IMR-90 (cell line): ENCODE results near the gene UGT1A7. TPM values are rescaled to one million over a fixed set of nuclear protein-coding genes. Genes with fewer than 3 reads are reported as not detected.

Source experiments
- ATAC-seq: fragments of 200-7000 bp; cut with Tn5 transposase; 2 replicates; pipeline ENCODE4 v1.9.1; 2020; ENCODE audit warnings: low read depth, mild to moderate bottlenecking, moderate library complexity
- Bru-seq: library from RNA; stranded (reverse); fragments of 400-500 nt; gene quantifications from one replicate; lab custom pipeline; 2021; lab: Mats Ljungman, UMichigan
- BruChase-seq, 2 experiments: library from RNA; stranded (reverse); fragments of 400-500 nt; gene quantifications; one replicate each; lab custom pipeline; 2021; lab: Mats Ljungman, UMichigan
- BruUV-seq: library from RNA; stranded (reverse); fragments of 400-500 nt; replicated peaks from 2 replicates; lab custom pipeline; 2021; lab: Mats Ljungman, UMichigan
- CTCF ChIA-PET: fragments of 300-600 bp; formaldehyde crosslinking; extraction: SDS; loops from one replicate; lab custom pipeline; 2021; ENCODE audit warnings: antibody characterized with exemption; lab: Yijun Ruan, JAX
- POLR2A ChIA-PET: fragments of 300-600 bp; sonication (Branson Sonifier 250); formaldehyde crosslinking; loops from one replicate; lab custom pipeline; 2022; ENCODE audit warnings: antibody characterized with exemption; ENCODE audit not compliant: unreplicated experiment; lab: Charles Lee
- DNase-seq: peaks from one replicate; pipeline ENCODE4 v3.0.0; 2013
- H2AFZ ChIP-seq: replicated peaks from 2 replicates; pipeline ENCODE3; 2013; ENCODE audit warnings: low read length, mild to moderate bottlenecking; ENCODE audit not compliant: poor library complexity
- H2AK5ac ChIP-seq: 2 replicates; pipeline ENCODE4 v1.6.1; 2013; ENCODE audit warnings: low read depth, low read length, inconsistent platforms
- H2AK9ac ChIP-seq: replicated peaks from 2 replicates; pipeline ENCODE3; 2013; ENCODE audit warnings: mild to moderate bottlenecking, low read depth, low read length, moderate library complexity; ENCODE audit not compliant: poor library complexity
- H2BK120ac ChIP-seq: 2 replicates; pipeline ENCODE4 v1.6.1; 2013; ENCODE audit warnings: low read depth, low read length, inconsistent platforms
- H2BK15ac ChIP-seq: 3 replicates; pipeline ENCODE4 v1.6.1; 2013; ENCODE audit warnings: low read depth, low read length, inconsistent platforms
- H2BK20ac ChIP-seq: 2 replicates; pipeline ENCODE4 v1.6.1; 2013; ENCODE audit warnings: low read depth, mild to moderate bottlenecking, inconsistent platforms, low read length, moderate library complexity
- H2BK5ac ChIP-seq: 2 replicates; pipeline ENCODE4 v1.6.1; 2013; ENCODE audit warnings: mild to moderate bottlenecking, low read depth, low read length, inconsistent platforms; ENCODE audit not compliant: poor library complexity, severe bottlenecking
- H3K14ac ChIP-seq: replicated peaks from 2 replicates; pipeline ENCODE4 v1.6.1; 2013; ENCODE audit warnings: low read depth, low read length, inconsistent platforms
- H3K18ac ChIP-seq: 2 replicates; pipeline ENCODE4 v1.6.1; 2013; ENCODE audit warnings: low read depth, low read length, control low read depth
- H3K23ac ChIP-seq: 2 replicates; pipeline ENCODE4 v1.6.1; 2013; ENCODE audit warnings: low read depth, low read length, inconsistent platforms
- H3K27ac ChIP-seq: 2 replicates; pipeline ENCODE4 v1.5.1; 2013; ENCODE audit warnings: mild to moderate bottlenecking, control low read depth, low read length; ENCODE audit not compliant: insufficient read depth
- H3K27me3 ChIP-seq: 2 replicates; pipeline ENCODE4 v1.6.1; 2013; ENCODE audit warnings: low read length; ENCODE audit not compliant: control insufficient read depth, insufficient read depth
- H3K36me3 ChIP-seq: 2 replicates; pipeline ENCODE4 v1.6.1; 2013; ENCODE audit warnings: low read length, mixed read lengths; ENCODE audit not compliant: control insufficient read depth, insufficient read depth
- H3K4ac ChIP-seq: 2 replicates; pipeline ENCODE4 v1.6.1; 2013; ENCODE audit warnings: low read depth, low read length, inconsistent platforms
- H3K4me1 ChIP-seq: 2 replicates; pipeline ENCODE4 v1.6.1; 2013; ENCODE audit warnings: low read length, mixed read lengths; ENCODE audit not compliant: control insufficient read depth, insufficient read depth
- H3K4me2 ChIP-seq: 2 replicates; pipeline ENCODE4 v1.6.1; 2013; ENCODE audit warnings: low read depth, mild to moderate bottlenecking, control low read depth, low read length, moderate library complexity
- H3K4me3 ChIP-seq: 2 replicates; pipeline ENCODE4 v1.5.1; 2013; ENCODE audit warnings: low read depth, mild to moderate bottlenecking, control low read depth, low read length, moderate library complexity; ENCODE audit not compliant: insufficient read depth
- H3K56ac ChIP-seq: 2 replicates; pipeline ENCODE4 v1.6.1; 2013; ENCODE audit warnings: low read length, inconsistent platforms; ENCODE audit not compliant: insufficient read depth; ENCODE audit errors: extremely low read depth
- H3K79me1 ChIP-seq, 2 experiments: 2 replicates each; pipeline ENCODE4 v1.6.1; 2013; ENCODE audit warnings: low read length in 2 of 2, inconsistent platforms in 1 of 2, low read depth in 1 of 2
- H3K9ac ChIP-seq: 2 replicates; pipeline ENCODE4 v1.6.1; 2013; ENCODE audit warnings: low read depth, low read length, control low read depth
- H3K9me1 ChIP-seq: 2 replicates; pipeline ENCODE4 v1.6.1; 2013; ENCODE audit warnings: low read length, inconsistent platforms; ENCODE audit not compliant: insufficient read depth
- H3K9me3 ChIP-seq: 2 replicates; pipeline ENCODE4 v1.6.1; 2013; ENCODE audit warnings: low read length; ENCODE audit not compliant: control insufficient read depth, insufficient read depth
- H4K20me1 ChIP-seq: 2 replicates; pipeline ENCODE4 v1.6.1; 2013; ENCODE audit warnings: low read length, inconsistent platforms; ENCODE audit not compliant: insufficient read depth
- H4K5ac ChIP-seq: 2 replicates; pipeline ENCODE4 v1.6.1; 2013; ENCODE audit warnings: mild to moderate bottlenecking, low read depth, low read length, control low read depth
- H4K8ac ChIP-seq, 2 experiments: 2 replicates each; pipeline ENCODE4 v1.6.1; 2013; ENCODE audit warnings: low read depth in 2 of 2, low read length in 2 of 2, control low read depth in 1 of 2, inconsistent platforms in 1 of 2
- H4K91ac ChIP-seq: 2 replicates; pipeline ENCODE4 v1.6.1; 2013; ENCODE audit warnings: low read depth, low read length, inconsistent platforms; ENCODE audit not compliant: insufficient read depth
- BHLHE40 ChIP-seq: fragments of 150-350 bp; IDR thresholded peaks from 2 replicates; pipeline ENCODE4 v1.6.1; 2016; ENCODE audit warnings: mild to moderate bottlenecking, low read depth, low read length
- CEBPB ChIP-seq: IDR thresholded peaks from 2 replicates; pipeline ENCODE4 v1.6.1; 2012; ENCODE audit warnings: low read depth, low read length, improper control_type of control experiment
- CHD1 ChIP-seq: IDR thresholded peaks from 2 replicates; pipeline ENCODE4 v1.6.1; 2012; ENCODE audit warnings: low read depth, low read length, improper control_type of control experiment
- CTCF ChIP-seq: conservative IDR thresholded peaks from 2 replicates; pipeline ENCODE4 v1.5.1; 2012; ENCODE audit warnings: mild to moderate bottlenecking, low read depth, low read length, improper control_type of control experiment
- FOS ChIP-seq: fragments of 150-350 bp; IDR thresholded peaks from 2 replicates; pipeline ENCODE4 v1.6.1; 2016; ENCODE audit warnings: low read depth, low read length
- MAFK ChIP-seq: IDR thresholded peaks from 2 replicates; pipeline ENCODE4 v1.6.1; 2012; ENCODE audit warnings: low read depth, low read length, improper control_type of control experiment
- MAZ ChIP-seq: IDR thresholded peaks from 2 replicates; pipeline ENCODE4 v1.6.1; 2012; ENCODE audit warnings: low read depth, mild to moderate bottlenecking, low read length, improper control_type of control experiment, moderate library complexity, borderline replicate concordance
- MXI1 ChIP-seq: IDR thresholded peaks from 2 replicates; pipeline ENCODE4 v1.6.1; 2012; ENCODE audit warnings: low read depth, mild to moderate bottlenecking, low read length, moderate library complexity, borderline replicate concordance
- NFE2L2 ChIP-seq: fragments of 150-350 bp; IDR thresholded peaks from 2 replicates; pipeline ENCODE4 v1.6.1; 2016; ENCODE audit warnings: low read depth, mild to moderate bottlenecking, low read length
- POLR2A ChIP-seq: IDR thresholded peaks from 2 replicates; pipeline ENCODE4 v1.6.1; 2012; ENCODE audit warnings: mild to moderate bottlenecking, low read depth, low read length
- RAD21 ChIP-seq: IDR thresholded peaks from 2 replicates; pipeline ENCODE4 v1.6.1; 2012; ENCODE audit warnings: low read length, improper control_type of control experiment
- RCOR1 ChIP-seq: IDR thresholded peaks from 2 replicates; pipeline ENCODE4 v1.6.1; 2012; ENCODE audit warnings: mild to moderate bottlenecking, low read length, improper control_type of control experiment; ENCODE audit not compliant: insufficient replicate concordance
- SMC3 ChIP-seq: fragments of 150-350 bp; IDR thresholded peaks from 2 replicates; pipeline ENCODE4 v1.6.1; 2016; ENCODE audit warnings: low read depth, mild to moderate bottlenecking, antibody characterized with exemption, low read length, moderate library complexity
- WGBS, 2 experiments: methylation state at CpG; one replicate each; pipeline versions ENCODE4 v1.1.5 to v1.1.7; 2013; ENCODE audit warnings: missing lambda C conversion rate in 2 of 2; ENCODE audit not compliant: insufficient read length in 1 of 2; ENCODE audit errors: extremely low coverage in 2 of 2; 5-methylcytosine and 5-hydroxymethylcytosine counted together
- dilution Hi-C: fragments of 300-500 bp; cut with HindIII; formaldehyde crosslinking; loops from one replicate; pipeline ENCODE4 v1.14.3; 2018; ENCODE audit warnings: low sequenced_read_pairs; ENCODE audit not compliant: unreplicated experiment
- in situ Hi-C: fragments of 300-500 bp; cut with MboI; formaldehyde crosslinking; loops from 3 replicates; pipeline ENCODE4 v1.14.3; 2019; ENCODE audit warnings: low sequenced_read_pairs, inconsistent platforms, mixed read lengths
- intact Hi-C: fragments of 100-400 bp; cut with micrococcal nuclease; formaldehyde crosslinking; loops from 2 replicates; pipeline ENCODE4 v1.10.0; 2022
- long read RNA-seq: library from polyadenylated mRNA; unstranded; transcript quantifications from one replicate; pipeline ENCODE4 v2.0.0, GENCODE V29; 2021; ENCODE audit not compliant: unreplicated experiment
- polyA plus RNA-seq, 3 experiments: library from polyadenylated mRNA; depleted of rRNA; stranded (reverse); fragments of >200 nt; gene quantifications; 2 replicates each; pipeline ENCODE4 v1.2.3, GENCODE V29; 2012; ENCODE audit warnings: low replicate concordance in 1 of 3
- total RNA-seq: library from RNA; depleted of rRNA; stranded (reverse); fragments of >200 nt; gene quantifications from 2 replicates; pipeline ENCODE4 v1.2.3, GENCODE V29; 2012; rRNA removed
- TF ChIP-seq, protein P1 (sequence below): fragments of 150-350 bp; IDR thresholded peaks from 2 replicates; pipeline ENCODE4 v1.6.1; 2016; ENCODE audit warnings: low read depth, mild to moderate bottlenecking, low read length, moderate library complexity, borderline replicate concordance
- TF ChIP-seq, protein P2 (sequence below): fragments of 150-350 bp; IDR thresholded peaks from 2 replicates; pipeline ENCODE4 v1.6.1; 2017; ENCODE audit warnings: mild to moderate bottlenecking, antibody characterized with exemption, low read length, low read depth

The UGT1A7 gene
- not detected in 2 replicates for total RNA-seq
- polyA plus RNA-seq (2012; rRNA removed): not detected in 2 replicates
- not detected in 2 replicates for polyA plus RNA-seq (2012; cell fraction: cytosol; rRNA removed)
- polyA plus RNA-seq (2012; cell fraction: nucleus; rRNA removed; ENCODE audit: low replicate concordance): not detected in 2 replicates
- Bru-seq, nascent RNA: not detected
- BruChase-seq, experiment 1, labeled RNA remaining after a 6-hour chase: not detected
- not detected for BruChase-seq, experiment 2, labeled RNA remaining after a 2-hour chase
- long read RNA-seq: 0 reads

- peaks cover 2% of the 10 kb centered on the region for H3K27me3 ChIP-seq
- no peak within 1 kb of the TSS for H3K14ac ChIP-seq
- no peaks in the 10 kb centered on the region for H3K9me1 ChIP-seq
- no peak within 1 kb of the TSS for H4K8ac ChIP-seq
- CTCF ChIA-PET: interaction anchor here (0.6 kb wide), 1 partner anchor 28 kb away, joined by 3 read pairs; no protein-coding TSS in a partner anchor
- H2BK15ac ChIP-seq: no peak within 1 kb of the TSS
- H3K4ac ChIP-seq: no peak within 1 kb of the TSS
- H4K20me1 ChIP-seq: no peaks in the 10 kb centered on the region
- in situ Hi-C loops (no loop called here), dilution Hi-C loops (no loop called here), intact Hi-C loops (loop anchor here (1.0 kb wide), 1 partner anchor 16 kb away; no protein-coding TSS in a partner anchor)
- H3K9ac ChIP-seq: no peak within 1 kb of the TSS
- H3K79me1 ChIP-seq: no peaks in the 10 kb centered on the region
- H3K18ac ChIP-seq: no peak within 1 kb of the TSS
- no peak within 1 kb of the TSS for H4K91ac ChIP-seq
- no peak within 1 kb of the TSS for H4K5ac ChIP-seq
- H3K27ac ChIP-seq: no peak within 1 kb of the TSS
- no TSS peak for BruUV-seq
- no peaks in the 10 kb centered on the region for H3K36me3 ChIP-seq
- no peak within 1 kb of the TSS for H3K4me3 ChIP-seq
- H2BK20ac ChIP-seq: no peak within 1 kb of the TSS
- no peak within 1 kb of the TSS for H3K23ac ChIP-seq
- POLR2A ChIA-PET: no interaction called here
- no peak within 1 kb of the TSS for H2AK5ac ChIP-seq
- no peak within 1 kb of the TSS for H2AFZ ChIP-seq
- DNase-seq: no peak
- no CpG with 5 or more reads among the region's 5 CpGs for WGBS, 2 experiments
- no peak for ATAC-seq
- H3K9me3 ChIP-seq: no peaks in the 10 kb centered on the region
- H3K4me2 ChIP-seq: no peak within 1 kb of the TSS
- H3K56ac ChIP-seq: no peak within 1 kb of the TSS
- H3K4me1 ChIP-seq: no peaks in the 10 kb centered on the region
- H2BK120ac ChIP-seq: no peak within 1 kb of the TSS
- H2BK5ac ChIP-seq: no peak within 1 kb of the TSS
- H2AK9ac ChIP-seq: no peak within 1 kb of the TSS
- no peak for TF ChIP-seq SMC3
- TF ChIP-seq CEBPB: no peak
- TF ChIP-seq, protein P1, sequence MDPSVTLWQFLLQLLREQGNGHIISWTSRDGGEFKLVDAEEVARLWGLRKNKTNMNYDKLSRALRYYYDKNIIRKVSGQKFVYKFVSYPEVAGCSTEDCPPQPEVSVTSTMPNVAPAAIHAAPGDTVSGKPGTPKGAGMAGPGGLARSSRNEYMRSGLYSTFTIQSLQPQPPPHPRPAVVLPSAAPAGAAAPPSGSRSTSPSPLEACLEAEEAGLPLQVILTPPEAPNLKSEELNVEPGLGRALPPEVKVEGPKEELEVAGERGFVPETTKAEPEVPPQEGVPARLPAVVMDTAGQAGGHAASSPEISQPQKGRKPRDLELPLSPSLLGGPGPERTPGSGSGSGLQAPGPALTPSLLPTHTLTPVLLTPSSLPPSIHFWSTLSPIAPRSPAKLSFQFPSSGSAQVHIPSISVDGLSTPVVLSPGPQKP: no peak
- TF ChIP-seq BHLHE40: no peak
- no peak for TF ChIP-seq RAD21
- TF ChIP-seq MAFK: no peak
- no peak for TF ChIP-seq MAZ
- TF ChIP-seq NFE2L2: no peak
- no peak for TF ChIP-seq CHD1
- no peak for TF ChIP-seq MXI1
- TF ChIP-seq RCOR1: no peak
- TF ChIP-seq, protein P2, sequence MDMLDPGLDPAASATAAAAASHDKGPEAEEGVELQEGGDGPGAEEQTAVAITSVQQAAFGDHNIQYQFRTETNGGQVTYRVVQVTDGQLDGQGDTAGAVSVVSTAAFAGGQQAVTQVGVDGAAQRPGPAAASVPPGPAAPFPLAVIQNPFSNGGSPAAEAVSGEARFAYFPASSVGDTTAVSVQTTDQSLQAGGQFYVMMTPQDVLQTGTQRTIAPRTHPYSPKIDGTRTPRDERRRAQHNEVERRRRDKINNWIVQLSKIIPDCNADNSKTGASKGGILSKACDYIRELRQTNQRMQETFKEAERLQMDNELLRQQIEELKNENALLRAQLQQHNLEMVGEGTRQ: no peak
- no peak for TF ChIP-seq FOS
- TF ChIP-seq POLR2A: no peak
- TF ChIP-seq CTCF: no peak
These were observed at the start of gene UGT1A7 for GRCh38 chr2:233681521-233682099. Gene UGT1A7 (plus strand): TSS chr2:233681901. CDS start chr2:233681938, 37 bp downstream.
